ENCODE data around the gene CENPO. TPM values are rescaled to one million over a fixed set of nuclear protein-coding genes. Genes with fewer than 3 reads are reported as not detected.

The CENPO gene
- total RNA-seq, 1 donor from 2014 or later: 10.6 TPM

- peaks cover 25% of the 10 kb centered on the region for H3K36me3 Mint-ChIP-seq (ENCODE audit: low read depth)
- no peak for DNase-seq (ENCODE audit: low spot score)
- H3K4me1 Mint-ChIP-seq (ENCODE audit: low read depth): peaks cover 2% of the 10 kb centered on the region
- H3K27me3 Mint-ChIP-seq (ENCODE audit: low read depth): no peaks in the 10 kb centered on the region
- H3K27ac Mint-ChIP-seq (ENCODE audit: unreplicated experiment): no peak overlapping the region
- TF ChIP-seq, protein P1, sequence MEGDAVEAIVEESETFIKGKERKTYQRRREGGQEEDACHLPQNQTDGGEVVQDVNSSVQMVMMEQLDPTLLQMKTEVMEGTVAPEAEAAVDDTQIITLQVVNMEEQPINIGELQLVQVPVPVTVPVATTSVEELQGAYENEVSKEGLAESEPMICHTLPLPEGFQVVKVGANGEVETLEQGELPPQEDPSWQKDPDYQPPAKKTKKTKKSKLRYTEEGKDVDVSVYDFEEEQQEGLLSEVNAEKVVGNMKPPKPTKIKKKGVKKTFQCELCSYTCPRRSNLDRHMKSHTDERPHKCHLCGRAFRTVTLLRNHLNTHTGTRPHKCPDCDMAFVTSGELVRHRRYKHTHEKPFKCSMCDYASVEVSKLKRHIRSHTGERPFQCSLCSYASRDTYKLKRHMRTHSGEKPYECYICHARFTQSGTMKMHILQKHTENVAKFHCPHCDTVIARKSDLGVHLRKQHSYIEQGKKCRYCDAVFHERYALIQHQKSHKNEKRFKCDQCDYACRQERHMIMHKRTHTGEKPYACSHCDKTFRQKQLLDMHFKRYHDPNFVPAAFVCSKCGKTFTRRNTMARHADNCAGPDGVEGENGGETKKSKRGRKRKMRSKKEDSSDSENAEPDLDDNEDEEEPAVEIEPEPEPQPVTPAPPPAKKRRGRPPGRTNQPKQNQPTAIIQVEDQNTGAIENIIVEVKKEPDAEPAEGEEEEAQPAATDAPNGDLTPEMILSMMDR (IDR thresholded peaks at IDR 0.05): no peak
- no peak overlapping the region for H3K4me3 Mint-ChIP-seq (ENCODE audit: unreplicated experiment)
- H3K9me3 Mint-ChIP-seq (ENCODE audit: low read depth): no peaks in the 10 kb centered on the region
These were observed 44.8 kb downstream of the CENPO start for GRCh38 chr2:24837996-24838513.

- DNase-seq (ENCODE audit: low spot score): no peak
- Mint-ChIP-seq H3K4me3 (ENCODE audit: unreplicated experiment) (no peak overlapping the region), H3K4me1 (ENCODE audit: low read depth) (peaks cover 2% of the 10 kb centered on the region), H3K36me3 (ENCODE audit: low read depth) (peaks cover 26% of the 10 kb centered on the region), H3K9me3 (ENCODE audit: low read depth) (no peaks in the 10 kb centered on the region), H3K27ac (ENCODE audit: unreplicated experiment) (no peak overlapping the region), H3K27me3 (ENCODE audit: low read depth) (no peaks in the 10 kb centered on the region)
- TF ChIP-seq, protein P1 (IDR thresholded peaks at IDR 0.05): no peak
These were observed 45.3 kb downstream of the CENPO start for GRCh38 chr2:24838541-24838940.

GRCh38 chr2:24839729-24840128 lies 46.5 kb downstream of the CENPO start:
- H3K4me3 Mint-ChIP-seq (ENCODE audit: unreplicated experiment): no peak overlapping the region
- H3K27ac Mint-ChIP-seq (ENCODE audit: unreplicated experiment): no peak overlapping the region
- DNase-seq (ENCODE audit: low spot score): no peak
- H3K27me3 Mint-ChIP-seq (ENCODE audit: low read depth): no peaks in the 10 kb centered on the region
- H3K4me1 Mint-ChIP-seq (ENCODE audit: low read depth): peaks cover 2% of the 10 kb centered on the region
- peaks cover 22% of the 10 kb centered on the region for H3K36me3 Mint-ChIP-seq (ENCODE audit: low read depth)
- H3K9me3 Mint-ChIP-seq (ENCODE audit: low read depth): no peaks in the 10 kb centered on the region
- TF ChIP-seq, protein P1 (IDR thresholded peaks at IDR 0.05): no peak

GRCh38 chr2:24840164-24840869 lies 47.1 kb downstream of the CENPO start:
- H3K9me3 Mint-ChIP-seq (ENCODE audit: low read depth): no peaks in the 10 kb centered on the region
- TF ChIP-seq, protein P1 (IDR thresholded peaks at IDR 0.05): no peak
- H3K36me3 Mint-ChIP-seq (ENCODE audit: low read depth): peaks cover 19% of the 10 kb centered on the region
- no peaks in the 10 kb centered on the region for H3K27me3 Mint-ChIP-seq (ENCODE audit: low read depth)
- no peak for DNase-seq (ENCODE audit: low spot score)
- H3K27ac Mint-ChIP-seq (ENCODE audit: unreplicated experiment): no peak overlapping the region
- H3K4me3 Mint-ChIP-seq (ENCODE audit: unreplicated experiment): no peak overlapping the region
- H3K4me1 Mint-ChIP-seq (ENCODE audit: low read depth): peaks cover under 1% of the 10 kb centered on the region

GRCh38 chr2:24840962-24841945 lies 48.0 kb downstream of the CENPO start:
- Mint-ChIP-seq H3K27ac (ENCODE audit: unreplicated experiment) (no peak overlapping the region), H3K9me3 (ENCODE audit: low read depth) (no peaks in the 10 kb centered on the region), H3K27me3 (ENCODE audit: low read depth) (no peaks in the 10 kb centered on the region), H3K36me3 (ENCODE audit: low read depth) (peaks cover 15% of the 10 kb centered on the region), H3K4me1 (ENCODE audit: low read depth) (no peaks in the 10 kb centered on the region), H3K4me3 (ENCODE audit: unreplicated experiment) (no peak overlapping the region)
- peak; percentile 59 for DNase-seq (ENCODE audit: low spot score)
- TF ChIP-seq, protein P1 (IDR thresholded peaks at IDR 0.05): no peak
